Rectal smooth muscle tissue (tissue), 1 donor: ENCODE measurements around the gene COL1A2.

ENCODE experiments used
- H3K27ac ChIP-seq: one replicate; pipeline ENCODE4 v1.7.0; 2013; ENCODE audit warnings: low read depth, low read length, inconsistent platforms
- H3K27me3 ChIP-seq: one replicate; pipeline ENCODE4 v1.7.0; 2013; ENCODE audit warnings: low read length; ENCODE audit not compliant: control insufficient read depth, insufficient read depth
- H3K36me3 ChIP-seq: one replicate; pipeline ENCODE4 v1.7.0; 2013; ENCODE audit warnings: low read length; ENCODE audit not compliant: control insufficient read depth, insufficient read depth
- H3K4me1 ChIP-seq: one replicate; pipeline ENCODE4 v1.7.0; 2013; ENCODE audit warnings: low read length; ENCODE audit not compliant: control insufficient read depth, insufficient read depth
- H3K4me3 ChIP-seq: one replicate; pipeline ENCODE4 v1.7.0; 2013; ENCODE audit warnings: low read length
- H3K9ac ChIP-seq: one replicate; pipeline ENCODE4 v1.7.0; 2013; ENCODE audit warnings: low read length

COL1A2 gene

DNA sequence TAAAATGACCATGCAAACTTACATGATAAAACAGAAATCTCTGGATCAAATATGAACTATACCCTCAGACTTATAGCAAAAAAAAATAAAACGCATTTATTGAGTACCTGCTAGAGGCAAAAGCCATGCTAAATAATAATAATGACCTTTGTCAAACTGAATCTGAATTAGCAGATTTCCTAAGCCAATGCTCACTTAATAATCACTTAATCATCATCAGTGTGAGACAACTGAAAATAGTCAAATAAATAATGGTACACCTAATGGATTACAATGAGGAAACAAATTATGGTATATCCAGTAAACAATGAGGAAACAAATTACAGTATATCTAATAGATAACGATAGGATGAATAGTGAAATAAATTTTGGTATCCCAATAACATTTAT lies 37.6 kb downstream of the COL1A2 start:
- peaks cover 5% of the 10 kb centered on the region for H3K36me3 ChIP-seq
- H3K27ac ChIP-seq, result no peak overlapping the region
- no peaks in the 10 kb centered on the region for H3K27me3 ChIP-seq
- H3K4me3 ChIP-seq, result no peak overlapping the region
- no peak overlapping the region for H3K9ac ChIP-seq
- H3K4me1 ChIP-seq, result no peaks in the 10 kb centered on the region

- peaks cover 1% of the 10 kb centered on the region for H3K36me3 ChIP-seq
- H3K27ac ChIP-seq, result no peak overlapping the region
- H3K27me3 ChIP-seq, result no peaks in the 10 kb centered on the region
- H3K4me1 ChIP-seq, result no peaks in the 10 kb centered on the region
- no peak overlapping the region for H3K9ac ChIP-seq
- no peak overlapping the region for H3K4me3 ChIP-seq
Observed at GRCh38 chr7:94432817-94433216, 38.1 kb downstream of the COL1A2 start.

GRCh38 chr7:94433224-94433623 lies 38.5 kb downstream of the COL1A2 start:
- Histone ChIP-seq H3K27me3 (no peaks in the 10 kb centered on the region), H3K4me1 (no peaks in the 10 kb centered on the region), H3K9ac (no peak overlapping the region), H3K27ac (no peak overlapping the region), H3K36me3 (no peaks in the 10 kb centered on the region), H3K4me3 (no peak overlapping the region)

GRCh38 chr7:94434042-94434441 lies 39.3 kb downstream of the COL1A2 start:
- Histone ChIP-seq H3K9ac (no peak overlapping the region), H3K27ac (no peak overlapping the region), H3K27me3 (no peaks in the 10 kb centered on the region), H3K4me1 (no peaks in the 10 kb centered on the region), H3K36me3 (no peaks in the 10 kb centered on the region), H3K4me3 (no peak overlapping the region)

DNA sequence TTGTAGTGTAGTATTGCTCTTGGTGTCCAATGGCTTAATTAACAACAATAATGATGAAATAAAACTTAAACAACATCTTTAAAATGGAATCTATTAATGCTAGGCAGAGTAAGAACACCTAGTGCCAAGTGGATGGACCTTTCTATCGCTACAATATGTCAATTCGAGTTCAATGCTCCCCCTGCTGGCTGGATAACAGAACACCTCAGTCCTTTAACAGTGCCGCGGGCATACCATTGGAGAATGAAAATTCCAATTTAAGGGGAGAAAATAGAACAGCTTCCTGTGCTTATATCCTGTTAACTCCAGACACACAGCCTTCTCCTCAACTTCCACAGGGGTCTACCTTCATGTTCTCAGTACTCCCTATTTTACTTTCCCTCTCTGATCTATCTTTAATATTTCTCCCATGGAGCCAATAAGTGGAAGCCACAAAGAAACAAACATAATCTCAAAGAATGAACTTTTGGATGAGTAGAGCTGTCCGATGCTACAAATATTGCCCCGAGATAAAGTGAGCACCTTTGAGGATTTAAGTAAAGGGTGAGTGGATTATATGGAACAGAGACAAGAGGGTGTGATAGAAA lies 41.4 kb downstream of the COL1A2 start:
- no peak overlapping the region for H3K27ac ChIP-seq
- H3K4me3 ChIP-seq, result no peak overlapping the region
- H3K27me3 ChIP-seq, result no peaks in the 10 kb centered on the region

DNA sequence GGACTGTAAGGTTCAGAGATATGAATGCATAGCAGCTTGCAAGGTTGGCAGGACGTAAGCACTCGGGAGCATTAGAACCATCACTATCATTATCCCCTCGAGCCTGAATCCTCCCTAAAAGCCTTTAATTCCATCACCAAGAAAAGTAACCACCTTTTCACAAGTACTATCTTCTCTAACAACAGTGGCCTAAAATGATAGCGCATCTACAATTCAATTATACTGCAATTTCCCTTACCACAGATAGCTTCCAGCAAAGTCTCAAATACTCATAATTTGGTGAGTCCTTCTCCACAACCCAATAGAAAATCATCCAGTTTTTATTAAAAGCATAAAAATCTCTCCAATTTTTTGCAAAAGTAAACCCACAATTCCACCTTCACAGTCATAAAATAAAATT lies 42.0 kb downstream of the COL1A2 start:
- Histone ChIP-seq H3K36me3 (no peaks in the 10 kb centered on the region), H3K27me3 (no peaks in the 10 kb centered on the region), H3K9ac (no peak overlapping the region), H3K4me3 (no peak overlapping the region), H3K4me1 (peaks cover 2% of the 10 kb centered on the region), H3K27ac (no peak overlapping the region)

More for the DNA sequence above, 41.4 kb downstream of the COL1A2 start:
- Histone ChIP-seq H3K4me1 (peaks cover 2% of the 10 kb centered on the region), H3K9ac (no peak overlapping the region), H3K36me3 (no peaks in the 10 kb centered on the region)

GRCh38 chr7:94439893-94440381 lies 45.2 kb downstream of the COL1A2 start:
- H3K27me3 ChIP-seq, result no peaks in the 10 kb centered on the region
- no peak overlapping the region for H3K4me3 ChIP-seq
- no peak overlapping the region for H3K9ac ChIP-seq
- H3K27ac ChIP-seq, result no peak overlapping the region
- no peaks in the 10 kb centered on the region for H3K36me3 ChIP-seq
- peaks cover 2% of the 10 kb centered on the region for H3K4me1 ChIP-seq

- Histone ChIP-seq H3K27ac (no peak overlapping the region), H3K27me3 (no peaks in the 10 kb centered on the region), H3K4me1 (peaks cover 2% of the 10 kb centered on the region), H3K36me3 (no peaks in the 10 kb centered on the region), H3K9ac (no peak overlapping the region), H3K4me3 (no peak overlapping the region)
Observed at GRCh38 chr7:94440451-94441039, 45.9 kb downstream of the COL1A2 start.

GRCh38 chr7:94441138-94441537 lies 46.4 kb downstream of the COL1A2 start:
- Histone ChIP-seq H3K4me3 (no peak overlapping the region), H3K36me3 (no peaks in the 10 kb centered on the region), H3K4me1 (peaks cover 2% of the 10 kb centered on the region), H3K27me3 (no peaks in the 10 kb centered on the region), H3K9ac (no peak overlapping the region), H3K27ac (no peak overlapping the region)

GRCh38 chr7:94442639-94443038 lies 47.9 kb downstream of the COL1A2 start:
- H3K4me3 ChIP-seq, result no peak overlapping the region
- H3K9ac ChIP-seq, result no peak overlapping the region
- no peaks in the 10 kb centered on the region for H3K36me3 ChIP-seq

DNA sequence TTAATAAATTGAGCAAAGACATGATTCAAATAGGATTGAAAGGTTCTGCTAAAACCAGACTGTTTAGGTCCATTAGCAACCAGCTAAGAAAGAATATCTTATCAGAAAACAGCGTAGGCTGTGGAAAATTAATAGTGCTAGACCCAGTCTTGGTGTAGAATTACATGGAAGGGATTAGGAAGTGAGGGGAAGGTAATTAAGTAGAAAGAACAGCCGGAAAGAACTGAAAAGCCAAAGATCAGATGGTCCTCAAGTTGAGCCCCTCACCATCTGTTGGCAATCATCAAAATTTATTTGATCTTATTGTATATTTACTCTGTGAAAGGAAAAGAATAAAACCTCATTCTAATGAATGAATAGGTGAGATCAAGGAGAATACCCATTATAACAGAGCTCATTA lies 50.1 kb downstream of the COL1A2 start:
- H3K27me3 ChIP-seq, result no peaks in the 10 kb centered on the region
- peaks cover 2% of the 10 kb centered on the region for H3K4me1 ChIP-seq
- no peak overlapping the region for H3K4me3 ChIP-seq
- no peak overlapping the region for H3K27ac ChIP-seq
- no peak overlapping the region for H3K9ac ChIP-seq
- no peaks in the 10 kb centered on the region for H3K36me3 ChIP-seq

More at GRCh38 chr7:94442639-94443038, 47.9 kb downstream of the COL1A2 start:
- Histone ChIP-seq H3K27me3 (no peaks in the 10 kb centered on the region), H3K27ac (no peak overlapping the region), H3K4me1 (peaks cover 2% of the 10 kb centered on the region)

GRCh38 chr7:94445696-94446194 lies 51.0 kb downstream of the COL1A2 start:
- no peak overlapping the region for H3K27ac ChIP-seq
- no peaks in the 10 kb centered on the region for H3K36me3 ChIP-seq
- H3K9ac ChIP-seq, result no peak overlapping the region
- H3K4me3 ChIP-seq, result no peak overlapping the region
- H3K4me1 ChIP-seq, result peaks cover 2% of the 10 kb centered on the region
- H3K27me3 ChIP-seq, result no peaks in the 10 kb centered on the region

DNA sequence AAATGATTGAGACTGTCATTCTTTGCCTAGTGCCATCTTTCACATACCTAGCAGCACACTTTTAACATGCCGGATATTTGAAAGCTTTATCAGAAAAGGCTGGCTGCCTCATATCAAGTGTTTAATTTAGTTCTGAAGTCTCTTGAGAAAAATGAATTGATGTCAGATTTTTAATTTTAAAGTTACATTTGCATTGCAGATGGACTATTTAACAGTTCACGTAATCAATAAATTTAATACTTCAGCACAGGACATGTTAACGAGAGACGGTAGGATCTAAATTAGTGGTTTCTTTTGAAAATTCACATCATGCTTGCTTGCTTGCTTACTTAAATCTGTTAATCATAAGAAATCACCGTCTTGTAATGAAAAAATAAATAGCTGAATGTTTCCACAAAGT lies 51.6 kb downstream of the COL1A2 start:
- H3K4me3 ChIP-seq, result no peak overlapping the region
- no peak overlapping the region for H3K27ac ChIP-seq
- H3K9ac ChIP-seq, result no peak overlapping the region
- peaks cover 2% of the 10 kb centered on the region for H3K4me1 ChIP-seq
- H3K36me3 ChIP-seq, result no peaks in the 10 kb centered on the region
- H3K27me3 ChIP-seq, result no peaks in the 10 kb centered on the region
